Kidney epithelial cell (primary cell): ENCODE measurements around the gene SEZ6L. TPM values are rescaled to one million over a fixed set of nuclear protein-coding genes. Genes with fewer than 3 reads are reported as not detected.

Experiments
- DNase-seq: peaks from one replicate; pipeline ENCODE4 v3.0.0-alpha.2; 2010; ENCODE audit warnings: low read depth
- H3K27me3 ChIP-seq: 2 replicates; pipeline ENCODE4 v1.6.0; 2011; ENCODE audit warnings: low read length; ENCODE audit not compliant: control insufficient read depth, insufficient read depth
- H3K36me3 ChIP-seq: 2 replicates; pipeline ENCODE4 v1.5.1; 2011; ENCODE audit warnings: low read length; ENCODE audit not compliant: control insufficient read depth, insufficient read depth
- H3K4me3 ChIP-seq: 2 replicates; pipeline ENCODE4 v1.5.1; 2011; ENCODE audit warnings: low read depth, mild to moderate bottlenecking, control low read depth, low read length
- total RNA-seq: library from RNA; depleted of rRNA; stranded (reverse); fragments of >200 nt; gene quantifications from 2 replicates; pipeline ENCODE4 v1.2.3, GENCODE V29; 2015
- TF ChIP-seq, protein P1 (sequence below): IDR thresholded peaks from 2 replicates; pipeline ENCODE4 v1.5.1; 2011; ENCODE audit warnings: mild to moderate bottlenecking, moderate library complexity, low read length, control low read depth, inconsistent platforms; ENCODE audit not compliant: insufficient read depth, poor library complexity, severe bottlenecking

SEZ6L gene
- total RNA-seq, 1 donor from 2014 or later: not detected

DNA sequence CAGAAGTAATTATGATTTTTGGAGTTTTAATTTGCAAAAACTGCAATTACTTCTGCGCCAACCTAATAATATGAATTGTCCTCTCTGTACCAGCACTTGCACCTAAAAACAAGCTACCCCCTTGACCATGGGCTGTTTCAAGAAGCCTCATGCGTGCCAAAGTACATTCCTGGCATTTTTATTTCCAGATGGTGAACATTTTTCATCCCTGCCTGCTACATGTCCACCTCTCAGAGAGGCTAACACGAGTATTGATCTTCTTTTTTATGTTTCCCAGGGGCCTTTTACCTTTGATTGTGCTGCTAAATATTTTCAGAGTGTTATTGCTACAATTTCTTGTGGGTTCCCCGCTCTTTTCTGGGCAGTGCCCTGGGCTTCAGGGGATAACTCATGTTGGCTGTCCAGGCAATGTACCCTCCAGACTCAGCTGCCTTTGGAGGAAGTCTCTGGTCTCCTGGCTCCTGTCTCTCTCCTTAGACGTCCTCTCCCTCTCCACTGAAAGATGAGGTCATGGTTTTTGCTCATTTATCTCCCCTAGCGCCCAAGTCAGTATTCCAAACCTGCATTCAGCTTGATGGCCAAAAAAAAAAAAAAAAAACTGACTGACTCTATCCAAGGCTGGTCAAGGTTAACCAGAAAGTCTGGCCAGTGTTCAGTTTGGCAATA, 173.6 kb downstream of the SEZ6L start:
- no peak for DNase-seq
- TF ChIP-seq, protein P1, sequence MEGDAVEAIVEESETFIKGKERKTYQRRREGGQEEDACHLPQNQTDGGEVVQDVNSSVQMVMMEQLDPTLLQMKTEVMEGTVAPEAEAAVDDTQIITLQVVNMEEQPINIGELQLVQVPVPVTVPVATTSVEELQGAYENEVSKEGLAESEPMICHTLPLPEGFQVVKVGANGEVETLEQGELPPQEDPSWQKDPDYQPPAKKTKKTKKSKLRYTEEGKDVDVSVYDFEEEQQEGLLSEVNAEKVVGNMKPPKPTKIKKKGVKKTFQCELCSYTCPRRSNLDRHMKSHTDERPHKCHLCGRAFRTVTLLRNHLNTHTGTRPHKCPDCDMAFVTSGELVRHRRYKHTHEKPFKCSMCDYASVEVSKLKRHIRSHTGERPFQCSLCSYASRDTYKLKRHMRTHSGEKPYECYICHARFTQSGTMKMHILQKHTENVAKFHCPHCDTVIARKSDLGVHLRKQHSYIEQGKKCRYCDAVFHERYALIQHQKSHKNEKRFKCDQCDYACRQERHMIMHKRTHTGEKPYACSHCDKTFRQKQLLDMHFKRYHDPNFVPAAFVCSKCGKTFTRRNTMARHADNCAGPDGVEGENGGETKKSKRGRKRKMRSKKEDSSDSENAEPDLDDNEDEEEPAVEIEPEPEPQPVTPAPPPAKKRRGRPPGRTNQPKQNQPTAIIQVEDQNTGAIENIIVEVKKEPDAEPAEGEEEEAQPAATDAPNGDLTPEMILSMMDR: no peak
- Histone ChIP-seq H3K4me3 (no peak overlapping the region), H3K36me3 (no peaks in the 10 kb centered on the region), H3K27me3 (peaks cover 2% of the 10 kb centered on the region)

DNA sequence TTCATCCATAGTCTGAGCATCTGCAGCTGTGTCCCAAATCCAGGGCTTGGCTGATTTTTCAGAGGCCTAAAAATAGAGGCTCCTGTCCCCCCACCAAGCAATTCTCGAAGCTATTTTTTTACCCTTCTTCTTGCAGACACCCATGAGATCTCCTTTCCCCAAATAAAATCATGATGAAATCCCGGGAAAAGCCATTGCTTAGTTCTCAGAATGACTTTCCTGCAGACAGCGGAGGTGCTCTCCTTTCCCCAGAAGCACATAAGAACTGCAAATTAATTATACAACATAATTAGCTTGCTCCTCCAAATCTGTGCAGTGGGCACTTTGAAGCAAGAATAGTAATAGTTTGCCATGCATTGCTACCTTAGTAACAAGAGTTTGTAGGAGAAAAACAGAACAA, 176.2 kb downstream of the SEZ6L start:
- no peak overlapping the region for H3K4me3 ChIP-seq
- H3K36me3 ChIP-seq: no peaks in the 10 kb centered on the region
- no peak for DNase-seq
- H3K27me3 ChIP-seq: peaks cover 2% of the 10 kb centered on the region
- TF ChIP-seq, protein P1: no peak

DNA sequence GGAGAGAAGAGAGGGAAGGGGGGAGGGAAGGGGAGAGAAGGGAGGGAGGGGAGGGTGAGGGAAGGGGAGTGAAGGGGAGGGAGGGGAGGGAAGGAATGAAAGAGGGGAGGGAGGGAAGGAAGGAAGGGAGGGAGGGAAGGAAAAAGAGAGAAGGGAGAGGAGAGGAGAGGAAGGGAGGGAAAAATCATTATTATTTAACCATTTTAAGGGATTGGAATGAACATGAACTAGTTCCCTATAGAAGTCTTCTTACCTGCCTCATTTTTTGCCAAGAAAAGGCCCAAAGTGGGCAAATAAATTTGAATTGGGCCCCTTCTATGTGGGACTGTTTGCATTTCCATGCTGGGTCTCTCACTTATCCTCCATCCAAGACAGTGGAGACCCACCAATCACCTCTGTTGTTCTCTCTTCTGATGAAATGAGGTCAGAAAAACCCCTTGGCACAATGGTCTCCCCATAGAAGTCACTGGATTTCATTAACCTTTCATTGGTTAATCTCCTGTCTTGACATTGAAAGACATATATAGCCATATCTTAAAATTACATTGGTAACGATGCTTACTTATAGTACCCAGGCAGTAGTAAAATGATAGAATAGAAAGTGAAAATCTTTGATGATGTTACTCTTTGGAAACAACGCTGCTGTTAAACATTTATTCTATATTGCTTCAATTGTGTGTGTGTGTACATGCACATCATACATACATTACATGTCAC, 179.7 kb downstream of the SEZ6L start:
- TF ChIP-seq, protein P1: no peak
- no peaks in the 10 kb centered on the region for H3K36me3 ChIP-seq
- H3K4me3 ChIP-seq: no peak overlapping the region
- peaks cover 2% of the 10 kb centered on the region for H3K27me3 ChIP-seq
- no peak for DNase-seq

DNA sequence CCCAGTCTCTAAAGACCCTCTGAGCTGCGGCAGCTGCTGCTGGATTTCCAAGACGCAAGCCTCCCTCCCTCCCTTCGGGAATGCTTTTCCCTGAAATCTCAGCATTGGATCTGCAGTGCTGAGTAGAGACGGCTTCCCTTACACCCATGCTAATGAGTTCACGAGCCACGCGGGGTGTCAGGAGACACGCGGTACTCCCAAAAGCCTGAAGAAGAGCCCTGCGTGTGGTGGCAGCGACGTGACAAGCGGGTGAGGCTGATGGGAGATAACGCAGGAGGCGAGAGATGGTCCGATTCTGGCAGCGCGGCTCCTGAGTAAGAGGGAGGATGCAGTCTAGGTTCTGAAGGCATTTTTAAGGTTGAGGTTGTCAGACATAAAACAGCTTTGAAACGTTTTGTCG, 185.4 kb downstream of the SEZ6L start:
- no peaks in the 10 kb centered on the region for H3K27me3 ChIP-seq
- TF ChIP-seq, protein P1: no peak
- DNase-seq: no peak
- H3K36me3 ChIP-seq: no peaks in the 10 kb centered on the region
- H3K4me3 ChIP-seq: no peak overlapping the region

DNA sequence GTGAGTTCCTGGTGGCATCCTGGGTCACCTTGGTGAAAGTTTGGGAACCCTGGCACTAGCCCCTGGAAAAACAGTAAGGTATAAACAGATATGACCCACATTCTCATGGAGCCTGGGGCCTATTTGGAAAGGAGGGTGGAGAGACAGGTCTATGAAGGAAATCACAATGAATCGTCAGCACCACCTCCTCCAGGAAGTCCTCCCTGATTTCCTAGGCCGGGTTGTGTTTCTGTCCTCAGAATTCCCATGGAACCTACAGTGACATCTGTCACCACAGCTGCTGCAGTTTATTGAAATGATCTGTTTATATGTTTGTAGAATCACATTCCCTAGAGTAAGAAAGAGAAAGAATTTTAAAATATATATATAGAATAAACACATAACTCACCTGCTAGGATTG, 188.0 kb downstream of the SEZ6L start:
- no peak for DNase-seq
- TF ChIP-seq, protein P1: no peak
- Histone ChIP-seq H3K27me3 (no peaks in the 10 kb centered on the region), H3K36me3 (no peaks in the 10 kb centered on the region), H3K4me3 (no peak overlapping the region)
